Endothelial cell (in vitro differentiated cells): ENCODE data around the gene GFM1. TPM values are rescaled to one million over a fixed set of nuclear protein-coding genes. Genes with fewer than 3 reads are reported as not detected.

ENCODE experiments used
- DNase-seq: peaks from one replicate; pipeline ENCODE4 v3.0.0; 2021; ENCODE audit warnings: low spot score
- H3K27ac Mint-ChIP-seq: one replicate; pipeline ENCODE4 v1.8.0; 2021; ENCODE audit warnings: mixed read lengths, inconsistent platforms; ENCODE audit not compliant: unreplicated experiment
- H3K27me3 Mint-ChIP-seq: one replicate; pipeline ENCODE4 v1.8.0; 2021; ENCODE audit warnings: mild to moderate bottlenecking, moderate library complexity, mixed read lengths, inconsistent platforms; ENCODE audit not compliant: unreplicated experiment
- H3K36me3 Mint-ChIP-seq: one replicate; pipeline ENCODE4 v1.8.0; 2021; ENCODE audit warnings: mild to moderate bottlenecking, low read depth, mixed read lengths, inconsistent platforms; ENCODE audit not compliant: unreplicated experiment
- H3K4me1 Mint-ChIP-seq: one replicate; pipeline ENCODE4 v1.8.0; 2021; ENCODE audit warnings: mild to moderate bottlenecking, mixed read lengths, inconsistent platforms; ENCODE audit not compliant: unreplicated experiment
- H3K4me3 Mint-ChIP-seq: one replicate; pipeline ENCODE4 v1.8.0; 2021; ENCODE audit warnings: mild to moderate bottlenecking, mixed read lengths, inconsistent platforms; ENCODE audit not compliant: unreplicated experiment
- H3K9me3 Mint-ChIP-seq: one replicate; pipeline ENCODE4 v1.8.0; 2021; ENCODE audit warnings: mixed read lengths, inconsistent platforms; ENCODE audit not compliant: unreplicated experiment
- CTCF ChIP-seq: fragments of 200-600 bp; sonication (generic); IDR thresholded peaks from one replicate; pipeline ENCODE4 v1.5.0; 2021; ENCODE audit warnings: antibody characterized with exemption; ENCODE audit not compliant: unreplicated experiment
- total RNA-seq: library from RNA; stranded (reverse); fragmentation: NEBNext Ultra II Directional; extraction: Animal tissue kit (Norgen Biotek cat#: 25700); gene quantifications from one replicate; pipeline ENCODE4 v1.2.1, GENCODE V29; 2021; ENCODE audit not compliant: unreplicated experiment

GFM1 gene
- total RNA-seq, 1 donor from 2014 or later = 71.2 TPM

GRCh38 chr3:158735296-158736033, 91.1 kb downstream of the GFM1 start:
- no peaks in the 10 kb centered on the region for H3K9me3 Mint-ChIP-seq
- peaks cover 5% of the 10 kb centered on the region for H3K36me3 Mint-ChIP-seq
- peaks cover 17% of the 10 kb centered on the region for H3K27me3 Mint-ChIP-seq
- TF ChIP-seq CTCF = no peak
- H3K4me3 Mint-ChIP-seq = no peak overlapping the region
- peaks cover 4% of the 10 kb centered on the region for H3K4me1 Mint-ChIP-seq
- no peak overlapping the region for H3K27ac Mint-ChIP-seq
- DNase-seq = no peak

GRCh38 chr3:158737410-158737809, 93.1 kb downstream of the GFM1 start:
- Mint-ChIP-seq H3K9me3 (no peaks in the 10 kb centered on the region), H3K27ac (no peak overlapping the region), H3K4me1 (no peaks in the 10 kb centered on the region), H3K27me3 (peaks cover 10% of the 10 kb centered on the region), H3K4me3 (no peak overlapping the region), H3K36me3 (peaks cover 5% of the 10 kb centered on the region)
- TF ChIP-seq CTCF = no peak
- no peak for DNase-seq

DNA sequence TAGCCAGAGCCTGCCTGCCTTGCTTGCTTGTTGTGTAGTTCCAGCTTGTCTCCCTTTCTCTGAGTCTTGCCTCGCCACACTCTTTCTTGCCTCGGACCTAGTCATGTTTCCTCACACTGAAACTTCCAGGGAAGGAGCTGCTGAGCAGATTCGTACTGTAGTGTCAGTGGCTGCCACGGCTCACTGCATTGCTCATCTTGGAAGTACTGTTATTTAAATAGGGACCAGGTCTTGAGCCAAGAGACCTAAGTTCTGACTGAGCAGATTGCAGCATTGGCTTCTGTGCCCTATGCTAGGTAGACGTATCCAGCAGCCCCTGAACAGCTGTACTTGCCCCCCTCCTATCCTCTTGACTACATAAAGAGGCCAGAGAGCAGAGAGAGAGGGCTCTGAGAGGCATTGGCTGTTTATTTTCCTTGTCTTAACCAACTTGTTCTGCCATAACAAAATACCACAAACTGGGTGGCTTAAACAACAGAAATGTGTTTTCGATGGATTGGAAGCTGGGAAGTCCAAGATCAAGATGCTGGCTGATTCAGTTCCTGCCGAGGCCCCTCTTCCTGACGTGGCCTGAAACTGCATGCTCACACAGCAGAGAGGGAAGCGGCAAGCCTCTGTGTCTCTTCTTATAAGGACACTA, 93.8 kb downstream of the GFM1 start:
- Mint-ChIP-seq H3K4me3 (no peak overlapping the region), H3K27me3 (peaks cover 8% of the 10 kb centered on the region), H3K4me1 (no peaks in the 10 kb centered on the region), H3K9me3 (no peaks in the 10 kb centered on the region), H3K27ac (no peak overlapping the region), H3K36me3 (peaks cover 5% of the 10 kb centered on the region)
- DNase-seq = no peak
- TF ChIP-seq CTCF = no peak

GRCh38 chr3:158738653-158739052, 94.3 kb downstream of the GFM1 start:
- peaks cover 5% of the 10 kb centered on the region for H3K27me3 Mint-ChIP-seq
- no peak overlapping the region for H3K27ac Mint-ChIP-seq
- H3K9me3 Mint-ChIP-seq = no peaks in the 10 kb centered on the region
- no peaks in the 10 kb centered on the region for H3K4me1 Mint-ChIP-seq
- no peak overlapping the region for H3K4me3 Mint-ChIP-seq
- no peak for TF ChIP-seq CTCF
- DNase-seq = no peak
- H3K36me3 Mint-ChIP-seq = peaks cover 4% of the 10 kb centered on the region

GRCh38 chr3:158739078-158739477, 94.8 kb downstream of the GFM1 start:
- DNase-seq = no peak
- TF ChIP-seq CTCF = no peak
- H3K27me3 Mint-ChIP-seq = peaks cover under 1% of the 10 kb centered on the region
- H3K4me1 Mint-ChIP-seq = no peaks in the 10 kb centered on the region
- H3K27ac Mint-ChIP-seq = no peak overlapping the region
- no peak overlapping the region for H3K4me3 Mint-ChIP-seq
- no peaks in the 10 kb centered on the region for H3K9me3 Mint-ChIP-seq
- H3K36me3 Mint-ChIP-seq = peaks cover under 1% of the 10 kb centered on the region
